ENCODE data around the gene ARHGEF39. TPM values are rescaled to one million over a fixed set of nuclear protein-coding genes. Genes with fewer than 3 reads are reported as not detected.

ARHGEF39 gene
- total RNA-seq, 1 donor from 2014 or later = 1.0 TPM

DNA sequence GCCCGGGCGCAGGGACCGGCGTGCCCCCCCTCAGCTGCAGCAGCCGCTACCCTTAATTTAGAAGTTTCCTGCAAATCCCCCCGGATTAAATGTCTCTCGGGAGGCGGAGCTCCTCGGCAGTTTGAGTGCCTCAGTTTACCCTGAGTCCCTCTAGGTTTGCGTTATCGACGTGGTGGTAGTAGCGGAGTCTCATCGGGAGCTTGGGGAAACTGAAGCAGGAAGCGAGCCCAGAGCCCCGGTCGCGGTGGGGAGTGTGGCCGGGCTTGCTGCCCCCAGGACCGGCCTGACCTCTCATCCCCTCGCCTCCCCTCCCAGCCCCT, 25.3 kb upstream of the ARHGEF39 start:
- Histone ChIP-seq H3K79me2 (ENCODE audit: insufficient read depth, low read length) (peaks cover 51% of the 10 kb centered on the region), H3K4me3 (ENCODE audit: insufficient read depth, low read depth, low read length) (peak overlapping the region; percentile 97), H3K27ac (ENCODE audit: low read depth, low read length) (peak overlapping the region; percentile 78), H3K9me3 (ENCODE audit: insufficient read depth, low read depth, low read length) (no peaks in the 10 kb centered on the region), H3K27me3 (ENCODE audit: insufficient read depth, low read length) (no peaks in the 10 kb centered on the region), H3K4me2 (ENCODE audit: low read length) (peak overlapping the region; percentile 100), H3K4me1 (ENCODE audit: insufficient read depth, low read length) (peaks cover 40% of the 10 kb centered on the region), H4K20me1 (ENCODE audit: insufficient read depth, low read length) (peaks cover 44% of the 10 kb centered on the region), H2AFZ (ENCODE audit: low read depth, low read length) (no peak overlapping the region), H3K9ac (ENCODE audit: low read length) (peak overlapping the region; percentile 96), H3K36me3 (ENCODE audit: insufficient read depth, low read length) (peaks cover 29% of the 10 kb centered on the region)
- peak overlapping the region; percentile 90 for H3K27ac Mint-ChIP-seq (ENCODE audit: unreplicated experiment)
- peaks cover 16% of the 10 kb centered on the region for H3K36me3 Mint-ChIP-seq (ENCODE audit: low read depth, unreplicated experiment)
- H3K4me3 Mint-ChIP-seq (ENCODE audit: unreplicated experiment) = peak overlapping the region; percentile 81
- H3K27me3 Mint-ChIP-seq (ENCODE audit: low read depth, unreplicated experiment) = no peaks in the 10 kb centered on the region
- peaks cover 23% of the 10 kb centered on the region for H3K4me1 Mint-ChIP-seq (ENCODE audit: low read depth, unreplicated experiment)
- DNase-seq (ENCODE audit: low read depth) (peak; percentile 55), FAIRE-seq (no peak)
- no peaks in the 10 kb centered on the region for H3K9me3 Mint-ChIP-seq (ENCODE audit: unreplicated experiment)
- TF ChIP-seq EZH2 (IDR thresholded peaks at IDR 0.05; ENCODE audit: insufficient read depth, low read length) = no peak
- TF ChIP-seq, protein P1, sequence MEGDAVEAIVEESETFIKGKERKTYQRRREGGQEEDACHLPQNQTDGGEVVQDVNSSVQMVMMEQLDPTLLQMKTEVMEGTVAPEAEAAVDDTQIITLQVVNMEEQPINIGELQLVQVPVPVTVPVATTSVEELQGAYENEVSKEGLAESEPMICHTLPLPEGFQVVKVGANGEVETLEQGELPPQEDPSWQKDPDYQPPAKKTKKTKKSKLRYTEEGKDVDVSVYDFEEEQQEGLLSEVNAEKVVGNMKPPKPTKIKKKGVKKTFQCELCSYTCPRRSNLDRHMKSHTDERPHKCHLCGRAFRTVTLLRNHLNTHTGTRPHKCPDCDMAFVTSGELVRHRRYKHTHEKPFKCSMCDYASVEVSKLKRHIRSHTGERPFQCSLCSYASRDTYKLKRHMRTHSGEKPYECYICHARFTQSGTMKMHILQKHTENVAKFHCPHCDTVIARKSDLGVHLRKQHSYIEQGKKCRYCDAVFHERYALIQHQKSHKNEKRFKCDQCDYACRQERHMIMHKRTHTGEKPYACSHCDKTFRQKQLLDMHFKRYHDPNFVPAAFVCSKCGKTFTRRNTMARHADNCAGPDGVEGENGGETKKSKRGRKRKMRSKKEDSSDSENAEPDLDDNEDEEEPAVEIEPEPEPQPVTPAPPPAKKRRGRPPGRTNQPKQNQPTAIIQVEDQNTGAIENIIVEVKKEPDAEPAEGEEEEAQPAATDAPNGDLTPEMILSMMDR (IDR thresholded peaks at IDR 0.05; ENCODE audit: insufficient read depth, low read depth, low read length) = no peak

DNA sequence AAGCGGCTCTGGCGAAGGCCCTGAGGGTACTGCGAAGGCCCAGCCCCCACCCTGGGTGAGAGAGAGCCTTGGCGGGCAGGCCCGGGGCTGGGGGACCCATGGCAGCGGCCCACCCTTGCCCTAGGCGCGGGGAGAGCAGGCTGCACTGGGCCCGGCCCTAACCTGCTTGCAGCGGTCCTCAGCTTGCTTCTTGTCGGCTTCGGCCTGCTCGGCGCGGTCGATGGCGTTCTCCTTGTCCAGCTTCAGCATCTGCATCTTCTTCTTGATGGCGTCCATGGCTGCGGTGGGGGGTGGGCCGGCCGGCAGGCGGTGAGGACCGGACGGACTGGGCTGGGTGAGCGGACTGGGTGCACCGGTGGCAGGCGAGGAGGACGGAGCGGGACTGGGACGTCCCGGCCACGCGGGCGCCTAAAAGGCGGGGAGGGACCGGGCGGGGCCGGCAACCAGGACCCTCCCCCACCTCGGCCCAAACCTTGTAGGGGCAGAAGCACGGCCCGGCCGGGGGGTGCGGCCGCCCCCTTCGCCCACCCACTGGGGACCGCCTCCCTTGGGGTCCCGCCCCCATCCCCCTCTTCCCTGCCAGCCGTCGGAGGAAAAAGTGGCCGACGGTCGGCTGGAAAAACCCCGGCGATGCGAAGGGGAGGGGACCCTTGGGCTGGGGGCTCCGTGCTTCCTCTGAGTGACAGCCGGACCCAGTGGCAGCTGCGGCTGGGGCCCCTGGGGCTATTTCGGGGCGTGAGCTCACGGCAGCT, 24.7 kb upstream of the ARHGEF39 start, which contains the start of gene TPM2:
Gene TPM2, minus strand, starts transcription at position 384 of the 752 bp plus-strand sequence. Its CDS starts 108 bp downstream, at position 276.
- H3K4me1 ChIP-seq (ENCODE audit: insufficient read depth, low read length) = peaks cover 40% of the 10 kb centered on the region
- peaks cover 24% of the 10 kb centered on the region for H3K4me1 Mint-ChIP-seq (ENCODE audit: low read depth, unreplicated experiment)
- no peaks in the 10 kb centered on the region for H3K9me3 Mint-ChIP-seq (ENCODE audit: unreplicated experiment)
- DNase-seq (ENCODE audit: low read depth) = peak; percentile 79
- H3K36me3 ChIP-seq (ENCODE audit: insufficient read depth, low read length) = peaks cover 33% of the 10 kb centered on the region
- H3K79me2 ChIP-seq (ENCODE audit: insufficient read depth, low read length) = peaks cover 56% of the 10 kb centered on the region
- H3K4me3 Mint-ChIP-seq (ENCODE audit: unreplicated experiment) = peak within 1 kb of the TSS; percentile 94
- TF ChIP-seq, protein P1 (IDR thresholded peaks at IDR 0.05; ENCODE audit: insufficient read depth, low read depth, low read length) = no peak
- TF ChIP-seq EZH2 (IDR thresholded peaks at IDR 0.05; ENCODE audit: insufficient read depth, low read length) = no peak
- peak within 1 kb of the TSS; percentile 97 for H3K4me3 ChIP-seq (ENCODE audit: insufficient read depth, low read depth, low read length)
- no peaks in the 10 kb centered on the region for H3K27me3 Mint-ChIP-seq (ENCODE audit: low read depth, unreplicated experiment)
- peak within 1 kb of the TSS; percentile 100 for H3K4me2 ChIP-seq (ENCODE audit: low read length)
- H3K27ac ChIP-seq (ENCODE audit: low read depth, low read length) = peak within 1 kb of the TSS; percentile 78
- no peak for FAIRE-seq
- H3K27me3 ChIP-seq (ENCODE audit: insufficient read depth, low read length) = no peaks in the 10 kb centered on the region
- peaks cover 50% of the 10 kb centered on the region for H4K20me1 ChIP-seq (ENCODE audit: insufficient read depth, low read length)
- H3K9me3 ChIP-seq (ENCODE audit: insufficient read depth, low read depth, low read length) = no peaks in the 10 kb centered on the region
- no peak within 1 kb of the TSS for H2AFZ ChIP-seq (ENCODE audit: low read depth, low read length)
- peaks cover 17% of the 10 kb centered on the region for H3K36me3 Mint-ChIP-seq (ENCODE audit: low read depth, unreplicated experiment)
- peak within 1 kb of the TSS; percentile 90 for H3K27ac Mint-ChIP-seq (ENCODE audit: unreplicated experiment)
- H3K9ac ChIP-seq (ENCODE audit: low read length) = peak within 1 kb of the TSS; percentile 96
